Parathyroid adenoma (tissue), 2 donors: Measurements from ENCODE around the gene CDH4.

ENCODE experiments used
- H2AFZ ChIP-seq: fragments of 300-600 bp; sonication (generic); one replicate; pipeline ENCODE4 v1.7.0; 2017; ENCODE audit warnings: antibody characterized with exemption, mild to moderate bottlenecking
- H3K27ac ChIP-seq: fragments of 300-600 bp; sonication (generic); one replicate; pipeline ENCODE4 v1.7.0; 2017
- H3K27me3 ChIP-seq: fragments of 300-600 bp; sonication (generic); one replicate; pipeline ENCODE4 v1.7.0; 2017; ENCODE audit warnings: low read length; ENCODE audit not compliant: control insufficient read depth, insufficient read depth
- H3K36me3 ChIP-seq: fragments of 300-600 bp; sonication (generic); one replicate; pipeline ENCODE4 v1.7.0; 2017; ENCODE audit warnings: low read length; ENCODE audit not compliant: control insufficient read depth, insufficient read depth
- H3K4me1 ChIP-seq: fragments of 300-600 bp; sonication (generic); one replicate; pipeline ENCODE4 v1.7.0; 2017; ENCODE audit warnings: control low read depth
- H3K4me2 ChIP-seq: fragments of 300-600 bp; sonication (generic); one replicate; pipeline ENCODE4 v1.7.0; 2017; ENCODE audit warnings: low read length
- H3K4me3 ChIP-seq: fragments of 300-600 bp; sonication (generic); one replicate; pipeline ENCODE4 v1.7.0; 2017; ENCODE audit warnings: low read depth, low read length
- H3K79me2 ChIP-seq: fragments of 300-600 bp; sonication (generic); one replicate; pipeline ENCODE4 v1.7.0; 2017; ENCODE audit warnings: control low read depth
- H3K9ac ChIP-seq: fragments of 300-600 bp; sonication (generic); one replicate; pipeline ENCODE4 v1.7.0; 2017; ENCODE audit warnings: mild to moderate bottlenecking
- H3K9me3 ChIP-seq: fragments of 300-600 bp; sonication (generic); one replicate; pipeline ENCODE4 v1.7.0; 2017; ENCODE audit warnings: low read length; ENCODE audit not compliant: control insufficient read depth
- CTCF ChIP-seq: fragments of 300-600 bp; sonication (generic); IDR thresholded peaks from one replicate; pipeline ENCODE4 v1.7.0; 2017; ENCODE audit warnings: antibody characterized with exemption, mild to moderate bottlenecking
- donor health status: primary hyperparathyroidism.

The CDH4 gene

GRCh38 chr20:61475729-61476128 lies 223.7 kb downstream of the CDH4 start:
- no peak overlapping the region for H2AFZ ChIP-seq
- H3K9ac ChIP-seq = no peak overlapping the region
- no peak for TF ChIP-seq CTCF
- no peaks in the 10 kb centered on the region for H3K27me3 ChIP-seq
- H3K4me3 ChIP-seq = no peak overlapping the region
- H3K27ac ChIP-seq = no peak overlapping the region
- H3K79me2 ChIP-seq = no peaks in the 10 kb centered on the region
- H3K9me3 ChIP-seq = no peaks in the 10 kb centered on the region
- no peaks in the 10 kb centered on the region for H3K36me3 ChIP-seq
- H3K4me1 ChIP-seq = no peaks in the 10 kb centered on the region
- H3K4me2 ChIP-seq = no peak overlapping the region

- Histone ChIP-seq H3K9me3 (no peaks in the 10 kb centered on the region), H3K27ac (no peak overlapping the region), H2AFZ (no peak overlapping the region), H3K4me3 (no peak overlapping the region), H3K27me3 (no peaks in the 10 kb centered on the region), H3K4me1 (no peaks in the 10 kb centered on the region), H3K9ac (no peak overlapping the region), H3K4me2 (no peak overlapping the region), H3K79me2 (no peaks in the 10 kb centered on the region), H3K36me3 (no peaks in the 10 kb centered on the region)
- no peak for TF ChIP-seq CTCF
Observed at GRCh38 chr20:61476956-61477355, 224.9 kb downstream of the CDH4 start.

- Histone ChIP-seq H3K9ac (no peak overlapping the region), H3K27ac (no peak overlapping the region), H2AFZ (no peak overlapping the region), H3K36me3 (no peaks in the 10 kb centered on the region), H3K27me3 (no peaks in the 10 kb centered on the region), H3K4me3 (no peak overlapping the region), H3K79me2 (no peaks in the 10 kb centered on the region), H3K4me1 (no peaks in the 10 kb centered on the region), H3K4me2 (no peak overlapping the region), H3K9me3 (no peaks in the 10 kb centered on the region)
- TF ChIP-seq CTCF = no peak
Observed at GRCh38 chr20:61477451-61477861, 225.4 kb downstream of the CDH4 start.

- no peaks in the 10 kb centered on the region for H3K9me3 ChIP-seq
Observed at GRCh38 chr20:61478094-61478493, 226.0 kb downstream of the CDH4 start.

More at GRCh38 chr20:61478094-61478493, 226.0 kb downstream of the CDH4 start:
- H3K79me2 ChIP-seq = no peaks in the 10 kb centered on the region
- no peak overlapping the region for H3K27ac ChIP-seq
- H3K36me3 ChIP-seq = no peaks in the 10 kb centered on the region
- TF ChIP-seq CTCF = no peak
- H3K27me3 ChIP-seq = no peaks in the 10 kb centered on the region
- H3K4me1 ChIP-seq = no peaks in the 10 kb centered on the region
- no peak overlapping the region for H3K4me3 ChIP-seq
- no peak overlapping the region for H3K9ac ChIP-seq
- no peak overlapping the region for H3K4me2 ChIP-seq
- H2AFZ ChIP-seq = no peak overlapping the region
